Body of pancreas (tissue), 4 donors: Measurements from ENCODE around the gene SAXO2.
"Not testable (repeated sequence)": the region's sequence is repeated elsewhere in the genome, so short reads cannot be mapped to it uniquely, and the experiment has no call there.

Source experiments
- POLR2A ChIP-seq, 3 donors: fragments of 450-650 bp; IDR thresholded peaks; one replicate each; pipeline ENCODE4 v1.6.1; 2016; ENCODE audit warnings: antibody characterized with exemption in 3 of 3, mild to moderate bottlenecking in 2 of 3
- TF ChIP-seq, protein P1 (sequence below), 7 experiments: fragments of 450-650 bp in 4 of 7; fragments of 200-600 bp in 3 of 7; sonication (generic) in 3 of 7; IDR thresholded peaks; one replicate each; pipeline ENCODE4 v1.5.1; 2016 to 2019; ENCODE audit warnings: antibody characterized with exemption in 7 of 7

DNA sequence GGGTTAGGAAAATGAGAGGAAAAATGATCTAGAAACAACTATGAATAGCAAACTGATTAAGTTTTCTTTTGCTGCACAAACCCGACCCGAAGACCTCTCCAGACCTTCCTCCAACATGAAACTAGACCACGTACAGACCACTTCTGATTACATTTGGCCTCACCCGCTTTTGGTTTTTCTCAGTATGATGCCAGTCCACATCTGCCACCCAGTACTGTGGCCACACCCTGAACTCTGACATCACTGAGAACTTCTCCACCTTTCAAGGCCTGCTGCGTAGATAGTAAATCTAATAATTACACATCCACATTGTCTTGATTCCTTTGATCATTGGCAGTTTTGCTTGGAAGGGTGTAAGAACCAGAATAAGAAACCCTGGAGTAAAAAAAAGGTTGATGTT, 16.7 kb upstream of the SAXO2 start:
- TF ChIP-seq, protein P1, sequence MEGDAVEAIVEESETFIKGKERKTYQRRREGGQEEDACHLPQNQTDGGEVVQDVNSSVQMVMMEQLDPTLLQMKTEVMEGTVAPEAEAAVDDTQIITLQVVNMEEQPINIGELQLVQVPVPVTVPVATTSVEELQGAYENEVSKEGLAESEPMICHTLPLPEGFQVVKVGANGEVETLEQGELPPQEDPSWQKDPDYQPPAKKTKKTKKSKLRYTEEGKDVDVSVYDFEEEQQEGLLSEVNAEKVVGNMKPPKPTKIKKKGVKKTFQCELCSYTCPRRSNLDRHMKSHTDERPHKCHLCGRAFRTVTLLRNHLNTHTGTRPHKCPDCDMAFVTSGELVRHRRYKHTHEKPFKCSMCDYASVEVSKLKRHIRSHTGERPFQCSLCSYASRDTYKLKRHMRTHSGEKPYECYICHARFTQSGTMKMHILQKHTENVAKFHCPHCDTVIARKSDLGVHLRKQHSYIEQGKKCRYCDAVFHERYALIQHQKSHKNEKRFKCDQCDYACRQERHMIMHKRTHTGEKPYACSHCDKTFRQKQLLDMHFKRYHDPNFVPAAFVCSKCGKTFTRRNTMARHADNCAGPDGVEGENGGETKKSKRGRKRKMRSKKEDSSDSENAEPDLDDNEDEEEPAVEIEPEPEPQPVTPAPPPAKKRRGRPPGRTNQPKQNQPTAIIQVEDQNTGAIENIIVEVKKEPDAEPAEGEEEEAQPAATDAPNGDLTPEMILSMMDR (IDR thresholded peaks at IDR 0.05), result not testable (repeated sequence)
- TF ChIP-seq POLR2A (IDR thresholded peaks at IDR 0.05), result not testable (repeated sequence)
